Prostate gland (tissue), 2 donors: ENCODE results near the gene TSFM.

Experiments used
- POLR2AphosphoS5 ChIP-seq: sonication (generic); formaldehyde crosslinking; IDR thresholded peaks from one replicate; pipeline ENCODE4 v1.6.1; 2017; ENCODE audit warnings: antibody characterized with exemption
- TF ChIP-seq, protein P1 (sequence below), 4 experiments: fragments of 200-600 bp in 2 of 4; fragments of 450-650 bp in 2 of 4; sonication (generic) in 2 of 4; IDR thresholded peaks; 1 replicate in 3 of 4; 2 replicates in 1 of 4; pipeline ENCODE4 v1.5.1; 2016 to 2019; ENCODE audit warnings: antibody characterized with exemption in 4 of 4, mild to moderate bottlenecking in 2 of 4, moderate library complexity in 2 of 4

DNA sequence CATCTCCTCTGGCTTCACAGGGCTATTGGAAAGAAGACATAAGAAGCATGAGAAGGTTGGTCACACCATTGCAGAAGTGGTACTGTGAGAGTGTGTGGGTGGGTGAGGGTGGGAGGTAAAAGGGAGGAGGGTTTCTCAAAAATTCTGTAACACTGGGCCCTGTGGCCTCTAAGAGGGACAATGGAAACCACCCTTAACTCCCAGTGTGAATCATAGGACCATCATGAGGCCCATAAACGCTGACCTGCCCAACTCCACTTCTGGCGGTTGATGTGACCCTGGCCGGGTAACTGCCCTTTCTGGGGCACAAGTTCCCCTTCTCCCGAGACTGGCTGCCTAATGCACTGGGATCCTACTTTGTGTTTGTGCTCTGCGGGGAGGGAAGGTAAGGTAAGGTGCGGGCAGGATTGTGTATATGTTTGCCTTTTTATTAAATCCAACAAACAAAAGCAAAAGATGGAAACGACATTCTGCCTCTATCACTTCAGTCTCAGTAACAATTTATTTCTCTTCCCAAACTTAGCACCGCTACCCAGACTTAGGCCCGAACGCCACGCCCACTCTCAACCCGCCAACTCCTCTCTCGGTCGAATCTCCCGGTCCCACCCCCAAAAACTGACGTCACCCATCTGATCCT lies 11.2 kb upstream of the TSFM start:
- TF ChIP-seq POLR2AphosphoS5, result no peak
- TF ChIP-seq, protein P1, sequence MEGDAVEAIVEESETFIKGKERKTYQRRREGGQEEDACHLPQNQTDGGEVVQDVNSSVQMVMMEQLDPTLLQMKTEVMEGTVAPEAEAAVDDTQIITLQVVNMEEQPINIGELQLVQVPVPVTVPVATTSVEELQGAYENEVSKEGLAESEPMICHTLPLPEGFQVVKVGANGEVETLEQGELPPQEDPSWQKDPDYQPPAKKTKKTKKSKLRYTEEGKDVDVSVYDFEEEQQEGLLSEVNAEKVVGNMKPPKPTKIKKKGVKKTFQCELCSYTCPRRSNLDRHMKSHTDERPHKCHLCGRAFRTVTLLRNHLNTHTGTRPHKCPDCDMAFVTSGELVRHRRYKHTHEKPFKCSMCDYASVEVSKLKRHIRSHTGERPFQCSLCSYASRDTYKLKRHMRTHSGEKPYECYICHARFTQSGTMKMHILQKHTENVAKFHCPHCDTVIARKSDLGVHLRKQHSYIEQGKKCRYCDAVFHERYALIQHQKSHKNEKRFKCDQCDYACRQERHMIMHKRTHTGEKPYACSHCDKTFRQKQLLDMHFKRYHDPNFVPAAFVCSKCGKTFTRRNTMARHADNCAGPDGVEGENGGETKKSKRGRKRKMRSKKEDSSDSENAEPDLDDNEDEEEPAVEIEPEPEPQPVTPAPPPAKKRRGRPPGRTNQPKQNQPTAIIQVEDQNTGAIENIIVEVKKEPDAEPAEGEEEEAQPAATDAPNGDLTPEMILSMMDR (IDR thresholded peaks at IDR 0.05), result no peak
